Measurements from ENCODE around the gene CDRT4. TPM values are rescaled to one million over a fixed set of nuclear protein-coding genes. Genes with fewer than 3 reads are reported as not detected.

The CDRT4 gene
- total RNA-seq, 4 donors from 2014 or later, result 0.29 to 22.8 (median 4.2) TPM

- Histone ChIP-seq H3K4me3 (no peak overlapping the region), H3K9me3 (no peaks in the 10 kb centered on the region), H3K36me3 (no peaks in the 10 kb centered on the region), H3K27me3 (no peaks in the 10 kb centered on the region), H3K27ac (peak overlapping the region; percentile 86 to 91), H3K4me1 (no peaks in the 10 kb centered on the region)
- intact Hi-C loops (cut with DNase I; ENCODE audit: low total_unique reads), result no loop called here
- DNase-seq, result peak; percentile 53 to 54
- TF ChIP-seq, protein P1, sequence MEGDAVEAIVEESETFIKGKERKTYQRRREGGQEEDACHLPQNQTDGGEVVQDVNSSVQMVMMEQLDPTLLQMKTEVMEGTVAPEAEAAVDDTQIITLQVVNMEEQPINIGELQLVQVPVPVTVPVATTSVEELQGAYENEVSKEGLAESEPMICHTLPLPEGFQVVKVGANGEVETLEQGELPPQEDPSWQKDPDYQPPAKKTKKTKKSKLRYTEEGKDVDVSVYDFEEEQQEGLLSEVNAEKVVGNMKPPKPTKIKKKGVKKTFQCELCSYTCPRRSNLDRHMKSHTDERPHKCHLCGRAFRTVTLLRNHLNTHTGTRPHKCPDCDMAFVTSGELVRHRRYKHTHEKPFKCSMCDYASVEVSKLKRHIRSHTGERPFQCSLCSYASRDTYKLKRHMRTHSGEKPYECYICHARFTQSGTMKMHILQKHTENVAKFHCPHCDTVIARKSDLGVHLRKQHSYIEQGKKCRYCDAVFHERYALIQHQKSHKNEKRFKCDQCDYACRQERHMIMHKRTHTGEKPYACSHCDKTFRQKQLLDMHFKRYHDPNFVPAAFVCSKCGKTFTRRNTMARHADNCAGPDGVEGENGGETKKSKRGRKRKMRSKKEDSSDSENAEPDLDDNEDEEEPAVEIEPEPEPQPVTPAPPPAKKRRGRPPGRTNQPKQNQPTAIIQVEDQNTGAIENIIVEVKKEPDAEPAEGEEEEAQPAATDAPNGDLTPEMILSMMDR (IDR thresholded peaks at IDR 0.05), result no peak
- TF ChIP-seq POLR2A (IDR thresholded peaks at IDR 0.05), result no peak
These were observed 55.8 kb downstream of the CDRT4 start for GRCh38 chr17:15411384-15412198.

- Histone ChIP-seq H3K4me3 (peak overlapping the region in 1 of 2 donors; percentile 11), H3K27ac (peak overlapping the region; percentile 86 to 91), H3K9me3 (no peaks in the 10 kb centered on the region), H3K27me3 (no peaks in the 10 kb centered on the region), H3K4me1 (no peaks in the 10 kb centered on the region), H3K36me3 (no peaks in the 10 kb centered on the region)
- TF ChIP-seq, protein P1 (IDR thresholded peaks at IDR 0.05), result no peak
- no peak for TF ChIP-seq POLR2A (IDR thresholded peaks at IDR 0.05)
- intact Hi-C loops (cut with DNase I; ENCODE audit: low total_unique reads), result no loop called here
- peak; percentile 50 to 63 for DNase-seq
These were observed 57.6 kb downstream of the CDRT4 start for GRCh38 chr17:15409721-15410250.

- no peaks in the 10 kb centered on the region for H3K27me3 ChIP-seq
- no peak for TF ChIP-seq POLR2A (IDR thresholded peaks at IDR 0.05)
- TF ChIP-seq, protein P1 (IDR thresholded peaks at IDR 0.05), result no peak
- peak overlapping the region; percentile 86 to 91 for H3K27ac ChIP-seq
- H3K36me3 ChIP-seq, result no peaks in the 10 kb centered on the region
- no peaks in the 10 kb centered on the region for H3K9me3 ChIP-seq
- DNase-seq, result no peak
- no peak overlapping the region for H3K4me3 ChIP-seq
- no peaks in the 10 kb centered on the region for H3K4me1 ChIP-seq
- intact Hi-C loops (cut with DNase I; ENCODE audit: low total_unique reads), result no loop called here
These were observed 58.6 kb downstream of the CDRT4 start for GRCh38 chr17:15408803-15409202.

- no peak overlapping the region for H3K27ac ChIP-seq
- intact Hi-C loops (cut with DNase I; ENCODE audit: low total_unique reads), result no loop called here
These were observed 61.3 kb downstream of the CDRT4 start for GRCh38 chr17:15406081-15406480.

DNA sequence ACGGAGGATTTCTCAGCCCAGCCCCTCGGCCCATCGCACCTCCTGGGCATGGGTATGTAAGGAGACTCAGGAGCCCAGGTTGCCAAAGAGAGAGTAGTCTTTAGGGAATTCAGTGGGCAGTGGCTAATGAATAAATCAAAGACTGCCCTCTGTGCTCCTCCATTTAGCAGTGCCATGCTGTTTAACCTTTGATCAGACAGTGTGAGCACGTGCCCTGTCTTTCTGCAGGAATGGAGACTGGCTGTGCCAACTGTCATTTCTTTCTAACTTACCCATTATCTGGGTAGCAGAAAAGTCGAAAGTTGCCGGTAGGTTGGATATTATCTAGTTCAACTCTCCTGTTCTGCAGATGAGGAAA, 62.4 kb downstream of the CDRT4 start:
- no peaks in the 10 kb centered on the region for H3K27me3 ChIP-seq
- H3K36me3 ChIP-seq, result no peaks in the 10 kb centered on the region
- TF ChIP-seq, protein P1 (IDR thresholded peaks at IDR 0.05), result no peak
- TF ChIP-seq POLR2A (IDR thresholded peaks at IDR 0.05), result no peak
- DNase-seq, result no peak
- H3K9me3 ChIP-seq, result no peaks in the 10 kb centered on the region
- intact Hi-C loops (cut with DNase I; ENCODE audit: low total_unique reads), result no loop called here
- no peak overlapping the region for H3K4me3 ChIP-seq
- H3K27ac ChIP-seq, result no peak overlapping the region
- H3K4me1 ChIP-seq, result no peaks in the 10 kb centered on the region

More at GRCh38 chr17:15406081-15406480, 61.3 kb downstream of the CDRT4 start:
- TF ChIP-seq POLR2A (IDR thresholded peaks at IDR 0.05), result no peak
- TF ChIP-seq, protein P1 (IDR thresholded peaks at IDR 0.05), result no peak
- no peaks in the 10 kb centered on the region for H3K27me3 ChIP-seq
- H3K4me3 ChIP-seq, result no peak overlapping the region
- no peaks in the 10 kb centered on the region for H3K9me3 ChIP-seq
- DNase-seq, result no peak
- no peaks in the 10 kb centered on the region for H3K4me1 ChIP-seq
- no peaks in the 10 kb centered on the region for H3K36me3 ChIP-seq
